HG02938 (cell line): ENCODE data around the gene NFXL1.

Source experiments
- ATAC-seq: cut with Tn5 transposase; IDR thresholded peaks from one replicate; pipeline ENCODE4 v1.9.1; 2021; ENCODE audit warnings: mild to moderate bottlenecking, moderate library complexity; ENCODE audit not compliant: unreplicated experiment

The NFXL1 gene

DNA sequence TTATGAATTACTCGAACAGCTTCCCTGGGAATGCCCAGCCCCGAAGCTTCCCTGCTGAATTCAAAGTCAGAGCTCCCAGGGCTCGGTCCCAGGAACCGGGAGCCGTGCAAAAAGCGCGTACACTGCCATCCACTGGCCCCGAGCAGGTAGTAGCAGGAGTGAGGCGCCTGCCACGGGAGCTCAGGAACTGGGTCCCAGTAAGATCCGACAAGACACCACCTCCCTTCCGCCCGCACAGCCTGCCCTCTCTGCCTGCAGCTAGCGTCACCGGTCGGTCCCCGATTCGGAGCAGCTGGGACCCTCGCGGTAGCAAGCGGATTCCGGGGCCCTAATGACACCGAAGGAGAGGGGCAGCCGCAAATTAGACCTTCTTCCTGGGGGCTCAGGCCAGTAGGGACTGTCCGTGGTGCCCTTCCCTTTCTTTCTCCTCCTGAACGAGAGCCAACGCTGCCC, 77.7 kb downstream of the NFXL1 start:
- ATAC-seq = peak; percentile 48

DNA sequence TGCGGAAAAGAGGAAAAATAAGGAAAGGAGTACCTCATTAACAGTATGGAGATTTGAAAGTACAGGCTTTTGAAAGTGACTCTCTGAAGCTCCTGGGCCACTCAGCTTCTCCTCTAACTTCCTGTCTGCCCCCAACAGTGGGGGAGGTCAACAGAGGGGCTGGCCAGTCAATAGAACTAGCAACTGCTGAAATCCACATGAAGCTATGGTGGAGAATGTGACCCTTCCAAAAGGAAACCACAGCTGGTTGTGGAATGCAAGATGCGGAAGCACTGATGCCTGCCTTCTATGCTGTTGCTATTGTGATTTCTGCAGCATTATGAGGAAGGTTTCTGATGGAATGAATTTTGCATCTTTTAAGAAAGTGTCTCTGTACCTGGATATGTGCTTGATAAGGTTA, 78.9 kb downstream of the NFXL1 start:
- ATAC-seq = no peak

GRCh38 chr4:47831026-47831679, 83.2 kb downstream of the NFXL1 start:
- no peak for ATAC-seq

GRCh38 chr4:47830265-47831025, 83.9 kb downstream of the NFXL1 start:
- no peak for ATAC-seq

GRCh38 chr4:47829438-47829837, 84.9 kb downstream of the NFXL1 start:
- no peak for ATAC-seq

DNA sequence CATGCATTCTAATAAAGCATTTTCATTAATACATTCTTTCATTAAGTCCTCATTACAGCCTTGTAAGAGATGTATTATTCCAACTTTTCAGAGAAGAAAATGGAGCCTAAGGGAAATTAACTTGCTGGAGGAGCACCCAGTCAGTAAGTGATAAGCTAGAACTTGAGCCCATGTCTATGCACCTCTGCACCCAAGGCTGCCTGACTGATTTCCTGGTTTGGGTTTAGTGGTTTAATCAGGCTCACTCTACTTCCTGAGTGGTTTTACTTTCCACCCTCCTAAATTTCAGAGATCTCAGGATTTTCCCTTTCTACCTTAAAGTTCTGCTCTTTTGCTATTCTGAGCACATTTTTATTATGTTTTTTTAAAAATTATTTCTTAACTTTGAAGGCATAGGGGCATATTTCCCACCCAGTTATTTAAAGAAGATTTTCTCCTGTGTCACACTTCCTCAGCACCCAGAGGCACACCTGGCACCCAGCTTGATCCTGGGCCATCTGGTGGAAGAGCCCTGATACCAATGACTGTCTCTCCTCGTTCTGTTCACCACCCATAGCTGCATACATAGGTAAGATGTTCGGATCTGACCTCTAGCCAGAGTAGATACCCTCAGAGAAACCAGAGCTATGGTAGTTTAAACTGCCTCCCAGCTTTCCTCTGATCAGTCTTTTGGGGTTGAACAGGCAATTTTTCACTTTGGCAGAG, 86.9 kb downstream of the NFXL1 start:
- ATAC-seq = no peak

DNA sequence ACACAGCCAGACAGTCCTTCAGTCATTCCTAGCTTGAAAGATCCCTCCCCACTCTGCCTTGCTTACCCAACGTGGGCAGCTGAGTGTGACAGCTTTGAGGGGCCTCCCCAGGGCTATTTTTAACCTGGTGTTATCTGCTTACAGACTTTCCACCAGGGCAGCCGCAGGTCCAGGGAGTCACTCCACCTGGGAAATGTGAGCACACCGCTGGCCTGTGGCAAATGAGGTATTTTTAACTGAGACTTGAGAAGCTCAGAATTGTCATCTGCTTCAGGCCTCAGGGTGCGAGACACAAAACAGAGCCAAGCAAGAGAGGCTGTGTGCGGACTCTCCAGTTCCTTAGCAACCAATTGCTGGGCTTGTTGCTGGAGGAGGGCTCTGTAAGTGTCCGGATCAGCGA, 89.5 kb downstream of the NFXL1 start:
- no peak for ATAC-seq

DNA sequence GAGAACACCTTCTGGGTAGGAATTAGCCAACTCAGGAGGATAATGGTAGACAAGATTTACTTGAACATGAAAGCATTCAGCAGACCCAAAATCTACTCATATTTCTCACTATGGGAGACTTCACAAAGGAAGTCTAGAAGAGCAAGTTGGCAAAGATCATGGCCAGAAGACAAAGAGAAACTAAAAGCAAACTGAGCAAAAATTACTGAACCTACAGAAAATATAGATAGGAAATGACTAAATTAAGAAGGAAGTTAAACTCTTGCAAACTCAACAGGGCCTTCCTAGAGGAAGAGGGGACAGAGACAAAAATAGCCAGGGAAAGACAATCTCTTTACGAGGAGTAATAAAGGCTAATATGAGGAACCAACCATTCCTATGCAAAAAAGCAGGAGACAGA, 95.2 kb downstream of the NFXL1 start:
- no peak for ATAC-seq

DNA sequence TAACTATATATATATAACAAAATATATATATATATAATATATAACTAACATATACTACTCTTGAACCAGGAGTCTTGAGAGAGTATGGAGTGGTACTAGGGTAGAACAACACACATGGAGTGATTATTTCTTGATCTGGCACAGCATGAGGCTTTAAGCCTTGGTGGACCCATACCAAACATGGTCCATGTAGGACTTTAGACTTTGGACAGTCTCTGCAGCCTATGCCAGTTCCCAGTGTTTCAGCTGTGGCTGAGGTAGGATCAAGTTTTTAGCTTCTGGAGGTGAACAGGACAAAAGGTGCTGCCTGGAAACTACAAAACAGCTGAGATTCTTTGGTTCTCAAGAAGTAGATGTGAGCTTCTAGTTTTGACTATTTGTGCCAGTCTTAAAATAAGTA, 97.1 kb downstream of the NFXL1 start:
- ATAC-seq = no peak

DNA sequence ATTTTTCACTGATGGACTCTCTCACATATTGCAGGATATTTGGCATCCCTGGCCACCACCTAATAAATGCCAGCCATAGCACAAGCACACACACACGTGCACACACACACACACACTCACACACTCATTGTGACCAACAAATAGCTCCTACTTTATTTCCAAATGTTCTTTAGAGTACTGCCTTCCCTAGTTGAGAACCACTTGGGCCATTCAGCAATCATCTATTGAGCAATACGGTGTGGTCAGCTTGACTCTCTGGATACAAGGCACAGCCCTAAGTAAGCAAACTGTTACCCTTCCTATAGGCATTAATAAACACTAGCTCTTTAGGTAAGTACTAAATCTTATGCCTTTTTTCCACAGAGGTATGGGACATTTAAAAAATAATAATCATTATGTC, 97.6 kb downstream of the NFXL1 start:
- ATAC-seq = no peak

DNA sequence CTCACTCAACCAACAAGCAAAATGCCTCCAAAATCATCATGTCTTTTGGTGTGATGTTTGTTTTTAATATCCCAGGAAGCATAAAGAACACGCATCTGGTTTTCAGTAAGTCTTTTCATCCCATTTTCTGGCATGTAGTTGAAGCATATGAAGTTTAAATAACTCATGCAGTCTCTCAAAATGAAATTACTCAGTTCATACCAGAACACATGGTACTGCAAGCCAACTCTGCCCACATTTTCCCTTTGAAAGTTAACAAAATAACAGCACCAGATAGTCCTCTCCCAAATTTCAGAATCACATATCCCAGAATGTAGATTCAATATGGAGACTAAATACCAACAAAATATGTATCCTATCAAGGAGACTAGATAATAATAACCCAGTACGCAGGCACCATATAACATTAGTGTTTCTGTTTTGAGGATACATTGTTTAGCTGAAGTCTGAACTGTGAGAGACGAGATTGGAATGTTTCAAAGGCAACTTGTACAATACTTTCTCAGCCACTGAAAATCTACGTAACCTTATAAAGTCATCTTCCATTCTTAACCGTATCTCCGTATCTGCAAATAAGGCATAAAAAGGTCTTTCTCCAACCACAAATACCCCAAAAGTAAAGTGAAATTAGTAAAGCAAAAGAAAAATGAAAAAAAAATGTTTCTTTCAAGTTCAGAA, 99.6 kb downstream of the NFXL1 start:
- ATAC-seq = no peak

DNA sequence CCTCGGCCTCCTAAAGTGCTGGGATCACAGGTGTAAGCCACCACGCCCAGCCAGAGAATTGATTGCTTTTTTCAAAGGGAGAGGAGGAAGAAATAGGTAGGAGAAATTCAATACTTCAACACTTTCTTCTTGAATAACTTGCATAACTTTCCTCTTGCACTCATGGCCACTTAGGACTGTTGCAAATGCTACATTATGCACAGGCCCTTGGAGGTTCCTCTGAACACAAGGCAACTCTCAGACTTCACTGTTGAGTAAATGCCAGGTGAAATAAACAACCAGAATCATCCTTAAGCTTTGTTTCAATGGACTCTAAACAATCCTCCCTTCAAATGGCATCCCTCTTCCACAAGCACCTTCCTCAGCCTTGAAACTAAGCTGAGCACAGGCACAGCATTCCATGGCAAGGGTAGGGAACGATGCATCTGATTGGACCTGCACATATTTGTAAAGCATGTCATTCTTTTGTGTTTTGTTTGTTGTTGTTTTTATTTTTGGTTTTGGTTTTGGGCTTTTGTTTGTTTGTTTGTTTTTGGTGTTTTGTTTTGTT, 104.7 kb downstream of the NFXL1 start:
- no peak for ATAC-seq

GRCh38 chr4:47804598-47804997, 109.8 kb downstream of the NFXL1 start:
- ATAC-seq = no peak

DNA sequence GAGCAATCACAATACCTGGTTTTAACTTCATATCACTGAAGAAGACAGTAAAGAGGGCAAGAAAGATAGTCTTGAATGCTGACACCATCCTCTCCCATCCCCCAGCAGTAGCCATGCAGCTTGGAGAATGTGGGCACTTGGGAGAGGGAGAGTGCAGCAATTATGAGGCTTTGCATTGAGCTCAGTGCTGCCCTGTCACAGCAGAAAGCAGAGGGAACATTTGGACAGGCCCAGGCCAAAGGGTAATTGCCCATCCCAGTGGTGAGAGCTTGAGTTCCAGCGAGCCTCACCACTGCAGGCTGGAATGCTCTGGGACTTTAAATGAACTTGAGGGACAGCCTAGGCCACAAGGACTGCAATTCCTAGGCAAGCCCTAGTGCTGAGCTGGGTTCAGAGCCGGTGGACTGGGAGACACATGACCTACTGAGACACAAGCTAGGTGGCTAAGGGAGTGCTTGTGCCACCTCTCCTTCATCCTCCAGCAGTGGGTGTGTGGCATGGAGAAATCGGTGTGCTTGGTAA, 112.8 kb downstream of the NFXL1 start:
- ATAC-seq = no peak

DNA sequence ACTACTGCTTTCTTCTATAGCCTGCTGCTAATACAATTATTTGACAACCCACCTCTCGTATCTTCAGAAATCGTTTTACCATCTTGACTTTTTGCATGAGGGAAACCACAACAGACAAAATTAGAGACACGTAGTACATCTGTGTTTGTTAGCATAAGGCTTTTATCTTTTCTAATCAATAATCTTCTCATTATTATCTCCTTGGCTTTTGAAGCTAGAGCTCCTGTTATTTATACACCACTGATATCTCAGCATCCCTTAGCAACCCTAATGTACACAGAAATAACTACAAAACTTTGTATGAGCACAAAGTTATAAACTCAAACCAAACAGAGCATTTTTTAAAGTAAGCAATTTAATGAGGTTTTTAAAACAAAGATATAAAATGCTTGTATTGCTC, 116.2 kb downstream of the NFXL1 start:
- no peak for ATAC-seq
